HG02678 (cell line): ENCODE measurements around the gene PLSCR1.
"Not testable (repeated sequence)": the region's sequence is repeated elsewhere in the genome, so short reads cannot be mapped to it uniquely, and the experiment has no call there.

Source experiments
- ATAC-seq: cut with Tn5 transposase; IDR thresholded peaks from one replicate; pipeline ENCODE4 v1.9.1; 2021; ENCODE audit warnings: mild to moderate bottlenecking, moderate library complexity; ENCODE audit not compliant: unreplicated experiment

The PLSCR1 gene

DNA sequence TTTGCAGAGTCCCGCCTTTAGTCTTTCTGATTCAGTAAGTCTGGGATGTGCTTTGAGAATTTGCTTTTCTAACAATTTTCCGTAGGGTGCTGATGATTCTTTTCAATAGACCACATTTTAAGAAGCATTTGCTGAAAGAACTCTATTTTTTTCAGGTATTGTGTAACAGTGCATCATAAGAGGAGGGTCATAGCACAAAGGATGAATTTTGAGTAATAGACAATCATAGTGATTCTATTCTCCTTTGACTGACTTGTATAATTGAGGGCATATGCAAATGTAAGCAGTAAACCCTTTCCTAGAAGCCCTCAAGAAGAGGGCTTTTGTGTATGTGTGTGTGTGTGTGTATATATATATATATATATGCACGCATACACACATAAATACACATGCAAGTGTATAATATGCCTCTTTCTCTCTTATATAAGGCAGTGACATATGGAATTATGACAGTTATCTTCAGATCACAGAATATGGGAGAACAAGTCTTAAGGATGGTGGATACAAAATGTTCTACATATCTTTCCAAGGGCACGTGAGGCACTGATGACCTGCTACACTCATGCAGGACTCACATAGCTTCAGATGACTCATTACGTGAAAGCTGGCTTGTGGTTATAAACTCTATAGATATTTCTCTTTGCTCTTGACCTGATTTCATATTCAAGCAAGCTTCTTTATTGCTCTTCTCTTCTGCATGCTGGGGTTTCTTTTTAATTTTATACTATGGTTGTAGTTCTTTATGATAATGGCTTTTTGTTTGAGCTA lies 6.5 kb upstream of the PLSCR1 start:
- ATAC-seq, result peak; percentile 88

DNA sequence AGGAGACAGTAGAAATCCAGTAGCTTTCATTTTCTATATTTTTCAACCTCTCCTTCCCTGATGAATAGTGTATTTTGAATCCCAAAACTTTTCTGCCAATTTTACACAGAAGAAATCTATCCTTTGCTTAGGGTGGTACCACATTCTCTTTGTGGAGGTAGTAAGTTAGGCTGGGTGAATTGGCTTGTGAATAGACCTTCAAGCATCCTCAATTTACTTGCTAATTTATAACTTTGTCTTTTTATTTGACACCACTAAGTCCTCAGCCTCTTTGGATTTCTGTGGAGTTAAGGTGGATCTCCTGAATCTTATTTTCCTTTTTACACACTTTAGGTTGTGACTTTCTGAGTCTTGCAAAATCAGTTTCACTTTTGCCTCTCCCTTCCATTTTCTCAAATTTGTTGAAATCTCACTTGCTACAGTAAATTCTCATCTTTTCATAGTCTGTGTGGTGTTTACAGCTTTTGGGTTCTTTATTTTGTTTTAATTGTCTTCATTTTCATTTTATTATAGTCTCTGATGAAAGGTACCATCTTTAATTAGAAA lies 5.7 kb upstream of the PLSCR1 start:
- ATAC-seq, result no peak

DNA sequence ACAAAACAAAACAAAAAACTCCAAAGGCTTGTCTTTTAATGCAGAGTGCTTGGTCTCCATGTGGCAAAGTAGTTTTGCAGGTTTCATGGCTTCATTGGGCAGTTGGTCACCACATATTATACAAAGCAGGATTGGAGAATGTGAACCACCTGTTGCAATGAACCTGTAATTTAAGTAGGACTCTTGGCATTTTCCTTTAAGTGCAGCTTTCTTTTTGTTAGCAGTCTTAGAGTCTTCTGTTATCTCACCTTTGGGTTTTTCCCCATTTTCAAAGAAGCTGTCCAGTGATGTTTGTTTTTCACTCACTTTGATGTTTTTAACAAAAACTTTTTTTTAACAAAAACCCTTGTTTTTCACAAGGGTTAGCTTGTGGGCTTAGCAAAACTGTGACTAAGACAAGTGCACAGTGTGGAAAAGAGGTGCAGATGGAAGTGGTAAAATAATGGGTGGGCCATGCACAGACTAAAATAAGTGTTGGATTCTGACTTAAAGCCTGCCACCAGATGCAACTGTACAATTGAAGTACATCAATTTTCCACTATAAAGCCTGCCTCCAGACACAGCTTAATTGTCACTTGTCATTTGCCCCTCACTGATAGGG lies 2.9 kb upstream of the PLSCR1 start:
- ATAC-seq, result no peak

DNA sequence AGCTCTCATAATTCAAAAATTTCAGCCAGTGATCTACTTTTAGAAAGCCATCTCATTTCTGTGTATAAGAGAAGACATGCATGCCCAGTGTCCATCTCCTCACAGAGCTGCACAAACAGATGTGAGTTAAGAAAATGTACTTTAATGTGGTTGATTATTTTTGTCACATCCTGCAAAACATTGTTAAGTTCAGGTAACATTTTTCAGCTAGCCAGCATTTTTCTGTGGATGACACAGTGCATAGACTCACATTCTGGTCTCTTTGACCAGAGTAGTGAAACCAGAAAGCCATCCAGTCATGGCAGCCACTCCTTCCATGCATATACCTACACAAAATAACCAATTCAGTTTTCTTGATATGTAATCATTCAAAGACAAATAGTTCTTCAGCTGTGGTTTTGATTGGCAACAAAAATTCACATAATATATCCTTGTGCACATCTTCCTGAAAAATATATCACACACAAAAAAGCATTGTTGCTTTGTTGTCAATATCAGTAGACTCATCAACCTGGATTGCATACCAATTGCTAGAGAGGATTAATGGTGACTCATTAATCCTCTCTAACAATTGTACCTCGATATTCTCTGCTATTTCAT lies 2.1 kb upstream of the PLSCR1 start:
- ATAC-seq, result no peak

DNA sequence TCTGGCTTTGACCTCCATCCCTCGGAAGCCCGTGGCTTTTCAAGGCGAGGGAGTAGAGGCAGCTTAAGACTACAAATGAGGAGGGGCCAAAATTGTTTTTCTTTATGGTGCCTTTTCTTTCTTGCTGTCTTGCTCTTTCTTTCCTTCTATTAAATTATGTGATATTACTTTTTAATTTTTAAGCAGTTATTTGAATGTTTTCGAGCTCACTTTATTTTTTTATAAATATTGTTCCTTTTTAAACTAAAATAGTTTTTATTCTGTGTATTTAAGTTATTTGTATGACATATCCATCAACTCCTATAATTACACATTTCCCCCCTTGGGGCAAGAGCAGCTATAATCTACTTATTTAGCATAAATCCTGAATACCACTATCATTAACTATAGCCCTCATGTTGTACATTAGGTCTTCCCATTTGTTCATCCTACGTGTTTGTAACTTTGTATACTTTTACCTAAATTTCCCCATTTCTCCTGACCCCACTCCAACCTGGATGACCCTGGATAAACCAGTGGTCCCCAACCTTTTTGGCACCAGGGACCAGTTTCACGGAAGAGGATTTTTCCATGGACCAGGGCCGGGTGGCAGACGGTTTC lies 622 bp upstream of the PLSCR1 start:
- ATAC-seq, result no peak

DNA sequence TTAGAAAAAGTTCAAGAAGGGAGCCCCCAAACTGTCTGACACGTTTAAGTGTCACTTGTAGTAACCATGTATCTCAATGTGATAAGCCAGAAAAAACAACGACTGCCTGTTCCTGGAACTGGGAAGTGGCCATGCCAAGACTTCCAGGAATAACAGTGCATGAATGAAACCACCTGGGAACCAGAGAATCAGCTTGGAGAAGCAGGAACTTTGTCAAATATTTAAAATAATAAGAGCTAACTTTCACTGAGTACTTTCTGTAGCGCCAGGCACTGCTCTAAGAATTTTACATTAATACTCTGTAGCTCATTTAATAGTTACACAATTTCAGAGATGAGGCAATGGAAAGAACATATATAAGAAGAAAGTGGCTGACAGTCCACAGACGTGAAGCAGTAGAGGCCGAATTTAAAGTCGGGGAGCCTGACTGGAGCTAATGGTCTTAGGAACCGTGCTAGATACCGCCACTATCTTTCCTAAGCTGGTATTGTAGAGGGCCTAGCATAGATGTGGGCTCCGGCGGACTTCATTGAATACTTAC lies 876 bp downstream of the PLSCR1 start:
- peak; percentile 6 for ATAC-seq

DNA sequence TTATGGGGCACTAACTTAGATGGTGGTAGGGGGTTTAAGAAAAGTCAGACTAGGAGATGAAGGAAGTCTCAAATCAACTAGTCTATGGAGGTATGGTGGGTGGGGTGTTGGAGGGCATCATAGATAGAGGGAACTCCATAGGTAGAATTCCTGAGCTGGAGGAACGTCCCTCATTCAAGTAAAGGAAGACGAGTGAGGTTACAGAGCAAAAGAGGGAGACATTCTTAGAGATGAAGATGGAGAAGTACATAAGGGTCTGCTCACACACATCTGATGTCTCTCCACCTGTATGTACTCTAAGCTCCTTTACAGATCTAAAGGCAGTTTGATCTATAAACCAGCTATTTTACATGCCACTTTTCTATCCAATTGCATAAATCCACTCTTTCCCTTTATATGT lies 1.4 kb downstream of the PLSCR1 start:
- no peak for ATAC-seq

DNA sequence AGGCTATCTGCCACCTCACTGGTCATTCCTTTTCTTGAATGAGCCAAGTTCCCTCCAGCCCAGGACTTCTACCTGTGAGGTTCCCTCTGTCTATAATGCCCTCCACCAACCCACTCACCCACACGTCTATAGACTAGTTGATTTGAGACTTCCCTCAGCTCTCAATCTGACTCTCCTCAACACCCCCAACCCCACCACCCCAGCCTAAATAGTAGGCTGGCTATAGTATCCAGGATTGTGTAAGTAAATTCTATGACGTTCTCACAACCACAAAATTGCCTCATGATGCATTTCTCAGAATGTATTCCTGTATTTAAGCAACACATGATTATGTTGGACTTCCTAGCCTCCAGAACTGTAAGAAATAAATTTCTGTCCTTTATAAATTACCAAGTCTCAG lies 2.2 kb downstream of the PLSCR1 start:
- no peak for ATAC-seq

DNA sequence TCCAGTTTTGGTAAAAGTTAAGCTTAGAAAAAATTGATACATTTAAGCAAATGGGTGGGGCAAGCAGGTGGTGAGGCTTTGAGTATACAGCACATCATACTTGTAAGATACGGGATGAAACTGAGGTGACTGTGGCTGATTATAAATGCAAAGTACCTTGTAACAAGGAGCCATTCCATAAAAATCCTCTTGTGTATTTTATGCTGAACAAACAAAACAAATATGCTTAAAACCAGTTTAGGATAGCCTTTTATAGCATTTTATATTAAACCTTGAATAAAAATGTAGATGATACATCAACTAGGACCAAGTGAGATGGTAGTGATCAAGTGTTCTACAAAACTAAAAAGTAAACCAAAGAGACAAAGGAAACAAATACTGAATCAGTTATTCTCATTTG lies 3.4 kb downstream of the PLSCR1 start:
- no peak for ATAC-seq

DNA sequence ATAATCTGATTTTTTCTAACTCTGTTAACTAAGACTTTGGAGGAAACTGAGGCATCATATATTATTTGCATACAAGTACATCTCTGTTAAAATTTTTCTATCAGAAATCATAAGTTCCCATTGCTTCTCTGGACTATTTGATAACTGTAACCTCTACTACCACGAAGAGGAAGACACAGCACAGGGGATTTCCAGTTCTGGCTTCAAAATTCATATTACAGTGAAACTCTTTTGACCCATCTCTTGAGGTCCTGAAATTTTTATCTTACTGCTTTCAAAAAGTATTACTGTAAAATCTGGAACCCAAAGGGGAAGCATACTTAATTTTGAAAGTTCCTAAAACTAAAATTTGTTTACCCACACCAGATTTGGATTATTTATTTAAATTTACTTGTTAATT lies 4.2 kb downstream of the PLSCR1 start:
- ATAC-seq, result peak; percentile 20

DNA sequence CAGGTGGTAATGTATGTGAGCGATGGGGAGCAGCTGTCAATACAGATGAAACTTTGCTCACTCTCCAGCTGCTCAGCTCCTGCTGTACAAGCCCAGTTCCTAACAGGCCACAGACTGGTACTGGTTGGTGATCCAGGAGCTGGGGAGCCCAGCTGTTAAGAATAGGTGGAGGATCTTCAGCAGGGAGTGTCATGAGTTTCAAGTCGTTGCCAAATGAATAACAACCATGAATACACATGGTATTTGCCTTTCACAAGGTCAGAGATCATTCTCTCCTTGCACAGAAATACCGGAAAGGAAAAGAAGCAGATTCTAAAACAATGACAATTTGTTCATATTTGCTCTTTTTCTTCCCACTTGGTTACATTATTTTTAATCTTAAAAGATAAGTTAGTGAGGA lies 5.1 kb downstream of the PLSCR1 start:
- no peak for ATAC-seq

DNA sequence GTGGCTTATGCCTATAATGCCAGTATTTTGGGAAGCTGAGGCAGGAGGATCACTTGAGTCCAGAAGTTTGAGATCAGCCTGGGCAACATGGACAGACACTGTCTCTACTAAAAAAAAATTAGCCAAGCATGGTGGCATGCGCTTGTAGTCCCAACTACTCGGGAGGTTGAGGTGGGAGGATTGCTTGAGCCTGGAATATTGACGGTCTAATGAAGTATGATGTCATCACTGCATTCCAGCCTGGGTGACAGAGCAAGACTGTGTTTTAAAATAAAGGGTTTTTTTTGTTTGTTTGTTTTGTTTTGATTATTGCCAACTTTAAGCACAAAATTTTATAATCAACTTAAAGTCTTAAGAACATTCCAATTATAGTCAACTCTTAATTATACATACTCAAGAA lies 6.8 kb downstream of the PLSCR1 start:
- no peak for ATAC-seq

DNA sequence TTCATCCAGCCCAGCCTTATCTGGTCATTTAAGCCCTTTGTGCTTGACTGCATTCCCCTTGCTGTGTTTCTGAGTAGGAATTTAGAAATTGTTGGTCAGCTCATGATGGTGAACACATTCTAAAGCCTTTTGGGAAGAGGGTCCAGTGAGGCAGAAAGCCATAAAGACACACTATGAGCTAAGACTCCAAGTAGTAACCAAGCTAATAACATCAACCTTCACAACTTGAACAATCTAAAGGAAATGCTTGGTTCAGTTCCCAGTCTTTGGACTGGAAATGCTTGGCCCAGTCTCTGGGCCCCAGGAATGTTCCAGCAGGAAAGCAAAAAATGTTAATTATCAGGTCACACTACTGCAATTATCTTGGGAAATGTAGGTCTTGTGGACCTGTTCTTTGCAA lies 7.7 kb downstream of the PLSCR1 start:
- no peak for ATAC-seq

DNA sequence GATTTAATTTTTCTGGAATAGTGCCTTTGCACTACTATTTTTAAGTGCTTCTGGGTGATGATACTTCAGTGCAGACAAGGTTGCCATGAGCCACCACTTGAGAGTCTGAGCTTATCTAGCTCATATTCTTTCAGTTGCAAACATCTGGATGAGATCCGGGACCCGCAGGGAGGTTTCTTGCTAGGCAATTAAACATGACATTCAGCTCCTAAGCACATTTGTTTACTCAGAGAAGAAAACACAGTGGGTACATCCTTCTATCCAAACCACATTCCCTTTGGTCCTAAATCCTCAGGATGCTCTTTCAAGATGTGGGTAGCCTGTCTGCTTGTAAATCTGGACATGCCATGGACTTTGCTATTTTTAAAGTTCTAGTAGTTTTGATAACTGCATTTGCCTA lies 12.0 kb downstream of the PLSCR1 start:
- ATAC-seq, result no peak

DNA sequence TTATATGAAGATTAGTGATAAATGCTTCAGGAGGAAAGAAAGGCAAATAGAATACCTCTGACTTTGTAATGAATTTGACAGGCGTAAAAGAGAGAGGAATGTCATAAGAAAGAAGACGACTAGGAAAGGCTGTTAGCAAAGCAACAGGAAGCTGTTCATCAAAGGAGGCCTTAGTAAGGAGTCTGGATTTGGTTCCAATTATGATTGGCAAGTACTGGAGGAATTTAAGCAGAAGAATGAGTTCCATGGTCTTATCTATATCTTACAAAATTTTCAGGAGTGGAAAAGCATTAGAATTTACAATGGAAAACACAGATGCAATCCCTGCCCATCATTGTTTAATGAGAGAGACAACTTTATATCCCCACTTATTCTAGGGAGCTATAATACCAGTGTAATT lies 13.8 kb downstream of the PLSCR1 start:
- no peak for ATAC-seq

DNA sequence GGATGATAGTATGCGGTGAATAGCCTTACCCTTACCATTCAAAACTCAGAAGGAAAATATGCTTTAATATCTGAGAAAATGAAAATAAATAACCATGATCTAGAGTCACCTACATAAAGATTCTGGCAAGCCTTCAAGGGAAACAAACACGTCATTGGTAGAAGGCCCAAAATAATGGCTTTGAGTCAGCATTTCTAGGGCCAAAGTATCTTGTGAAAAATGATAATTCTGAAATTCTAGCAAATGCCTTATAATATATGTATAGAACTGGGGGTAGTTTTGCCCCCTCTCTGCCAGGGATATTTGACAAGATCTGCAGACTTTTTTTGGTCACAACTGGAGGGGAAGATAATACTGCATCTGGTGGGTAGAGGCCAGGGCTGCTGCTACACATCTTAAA lies 15.4 kb downstream of the PLSCR1 start:
- ATAC-seq, result no peak

DNA sequence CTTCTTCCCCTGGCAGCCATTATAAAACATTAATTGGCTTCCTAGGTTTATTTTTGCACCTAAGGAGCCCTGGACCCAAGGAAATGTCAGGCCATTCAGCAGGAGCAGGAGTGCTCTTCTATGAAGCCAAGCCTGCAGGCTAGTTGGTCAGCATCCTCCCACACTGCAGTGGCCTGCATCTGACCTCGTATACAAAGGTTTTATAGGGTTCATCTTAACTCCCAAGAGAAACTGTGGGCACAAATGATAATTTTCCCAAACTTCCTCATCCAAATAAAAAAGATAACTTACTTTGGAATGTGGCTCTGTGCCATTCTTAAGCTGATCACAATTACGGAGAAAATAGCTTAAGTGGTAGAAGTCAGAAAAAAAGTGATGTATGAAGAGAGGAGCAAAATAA lies 19.4 kb downstream of the PLSCR1 start:
- no peak for ATAC-seq

DNA sequence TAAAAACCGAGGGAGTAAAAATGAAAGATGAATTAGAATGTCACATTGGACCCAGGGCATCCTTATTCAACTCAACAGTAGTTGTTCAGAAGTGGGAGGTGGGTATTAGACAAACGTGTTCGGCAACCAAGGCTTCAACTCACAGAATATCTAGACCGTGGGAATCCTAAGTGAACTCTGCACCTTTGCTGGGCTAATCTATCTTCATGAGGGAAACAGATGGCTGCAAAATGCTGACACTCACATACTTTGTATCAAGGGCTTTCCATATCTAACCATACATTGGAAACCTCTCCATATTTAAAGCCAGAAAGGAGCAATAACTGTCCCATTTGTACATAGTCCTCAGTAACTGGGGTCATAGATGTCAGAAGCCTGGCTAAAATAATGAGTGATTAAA lies 20.9 kb downstream of the PLSCR1 start:
- ATAC-seq, result no peak

DNA sequence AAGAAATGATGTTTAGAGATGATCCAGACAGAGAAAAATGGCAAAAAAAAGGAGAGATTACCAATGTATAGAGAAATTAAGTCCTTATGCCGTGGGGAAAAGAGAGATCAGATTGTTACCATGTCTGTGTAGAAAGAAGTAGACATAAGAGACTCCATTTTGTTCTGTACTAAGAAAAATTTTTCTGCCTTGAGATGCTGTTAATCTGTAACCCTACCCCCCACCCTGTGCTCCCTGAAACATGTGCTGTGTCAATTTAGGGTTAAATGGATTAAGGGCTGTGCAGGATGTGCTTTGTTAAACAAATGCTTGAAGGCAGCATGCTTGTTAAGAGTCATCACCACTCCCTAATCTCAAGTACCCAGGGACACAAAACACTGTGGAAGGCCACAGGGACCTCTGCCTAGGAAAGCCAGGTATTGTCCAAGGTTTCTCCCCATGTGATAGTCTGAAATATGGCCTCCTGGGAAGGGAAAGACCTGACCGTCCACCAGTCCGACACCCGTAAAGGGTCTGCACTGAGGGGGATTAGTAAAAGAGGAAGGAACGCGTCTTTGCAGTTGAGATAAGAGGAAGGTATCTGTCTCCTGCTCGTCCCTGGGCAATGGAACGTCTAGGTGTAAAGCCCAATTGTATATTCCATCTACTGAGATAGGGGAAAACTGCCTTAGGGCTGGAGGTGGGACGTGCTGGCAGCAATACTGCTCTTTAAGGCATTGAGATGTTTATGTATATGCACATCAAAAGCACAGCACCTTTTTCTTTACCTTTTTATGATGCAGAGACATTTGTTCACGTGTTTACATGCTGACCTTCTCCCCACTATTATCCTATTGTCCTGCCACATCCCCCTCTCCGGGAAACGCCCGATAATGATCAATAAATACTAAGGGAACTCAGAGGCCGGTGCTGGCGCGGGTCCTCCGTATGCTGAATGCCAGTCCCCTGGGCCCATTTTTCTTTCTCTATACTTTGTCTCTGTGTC lies 21.9 kb downstream of the PLSCR1 start:
- ATAC-seq, result not testable (repeated sequence)

DNA sequence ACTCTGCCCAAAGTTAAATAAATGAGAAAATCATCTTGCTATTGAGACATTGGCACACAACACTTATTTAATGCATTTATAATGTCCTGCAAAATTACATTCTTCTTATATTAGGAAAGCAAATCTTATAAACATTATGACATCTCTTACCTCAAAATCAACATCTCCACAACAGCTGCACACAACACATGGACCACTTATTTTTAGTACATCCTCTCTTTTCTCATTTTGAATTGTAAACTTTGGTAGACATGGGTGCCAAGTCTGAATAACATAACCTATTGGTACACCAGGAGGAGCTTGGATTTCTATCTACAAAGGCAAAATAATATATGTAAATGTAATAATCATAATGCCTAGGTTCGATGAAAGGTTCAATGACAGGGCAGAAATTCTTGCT lies 23.0 kb downstream of the PLSCR1 start:
- no peak for ATAC-seq
